Stomach (tissue), 9 donors: ENCODE data around the gene CHD9. TPM values are rescaled to one million over a fixed set of nuclear protein-coding genes. Genes with fewer than 3 reads are reported as not detected.
"Not testable (repeated sequence)": the region's sequence is repeated elsewhere in the genome, so short reads cannot be mapped to it uniquely, and the experiment has no call there.

Experiments
- DNase-seq, 2 donors: peaks; one replicate each; pipeline versions ENCODE4 v3.0.0 to v3.0.0-alpha.2; 2013 to 2019
- H3K27ac ChIP-seq, 5 donors: fragments of 200-600 bp in 4 of 5; sonication (generic) in 4 of 5; one replicate each; pipeline ENCODE4 v1.5.1; 2013 to 2019; ENCODE audit warnings: mild to moderate bottlenecking in 1 of 5, moderate library complexity in 1 of 5
- H3K27me3 ChIP-seq, 3 donors: fragments of 200-600 bp; sonication (generic); one replicate each; pipeline ENCODE4 v1.5.1; 2017 to 2019; ENCODE audit warnings: mixed run types in 1 of 3
- H3K36me3 ChIP-seq, 4 donors: fragments of 200-600 bp; sonication (generic); 1 replicate in 3 of 4; 2 replicates in 1 of 4; pipeline ENCODE4 v1.5.1; 2016 to 2019
- H3K4me1 ChIP-seq, 4 donors: fragments of 200-600 bp; sonication (generic); one replicate each; pipeline ENCODE4 v1.5.1; 2016 to 2019
- H3K4me3 ChIP-seq, 4 donors: fragments of 200-600 bp; sonication (generic) in 3 of 4; one replicate each; pipeline ENCODE4 v1.5.1; 2016 to 2019; ENCODE audit warnings: mild to moderate bottlenecking in 1 of 4
- H3K9me3 ChIP-seq, 4 donors: fragments of 200-600 bp; sonication (generic); one replicate each; pipeline ENCODE4 v1.5.1; 2016 to 2019
- EP300 ChIP-seq: sonication (generic); formaldehyde crosslinking; IDR thresholded peaks from one replicate; pipeline ENCODE4 v1.6.1; 2017; ENCODE audit warnings: antibody characterized with exemption
- POLR2A ChIP-seq, 4 donors: fragments of 450-650 bp; IDR thresholded peaks; one replicate each; pipeline ENCODE4 v1.6.1; 2016; ENCODE audit warnings: antibody characterized with exemption in 4 of 4, control low read depth in 2 of 4, mild to moderate bottlenecking in 1 of 4, moderate library complexity in 1 of 4
- POLR2AphosphoS5 ChIP-seq, 3 donors: sonication (generic); formaldehyde crosslinking; IDR thresholded peaks; one replicate each; pipeline ENCODE4 v1.6.1; 2016; ENCODE audit warnings: antibody characterized with exemption in 3 of 3
- WGBS, 5 donors: extraction: QIAGEN DNeasy Blood & Tissue Kit in 3 of 5; methylation state at CpG; one replicate each; pipeline versions ENCODE4 v1.1.5 to v1.1.7; 2013 to 2018; 5-methylcytosine and 5-hydroxymethylcytosine counted together
- intact Hi-C: fragments of 100-400 bp; cut with DNase I; formaldehyde crosslinking; loops from one replicate; pipeline ENCODE4 v1.15.1; 2023; ENCODE audit warnings: low total_unique reads
- polyA plus RNA-seq, 3 donors: library from polyadenylated mRNA; stranded (reverse); fragments of 200-250 nt; gene quantifications; one replicate each; pipeline ENCODE4 v1.2.3, GENCODE V29; 2013
- total RNA-seq, 5 donors: library from RNA; depleted of rRNA; stranded (reverse); fragments of >200 nt; gene quantifications; one replicate each; pipeline versions ENCODE4 v1.1.0 to v1.2.3, GENCODE V29; 2014 to 2016
- TF ChIP-seq, protein P1 (sequence below), 7 experiments: fragments of 450-650 bp in 4 of 7; fragments of 200-600 bp in 3 of 7; sonication (generic) in 3 of 7; IDR thresholded peaks; one replicate each; pipeline ENCODE4 v1.5.1; 2016 to 2019; ENCODE audit warnings: antibody characterized with exemption in 7 of 7, control low read depth in 2 of 7, mild to moderate bottlenecking in 1 of 7
- donor health status: healthy with polysubstance abuse.
- donor health status: Bipolar disorder and iron deficiency.
- donor health status: healthy.

The CHD9 gene
- total and polyA plus RNA-seq, 8 donors, result 8.1 to 224 (median 29.4) TPM

DNA sequence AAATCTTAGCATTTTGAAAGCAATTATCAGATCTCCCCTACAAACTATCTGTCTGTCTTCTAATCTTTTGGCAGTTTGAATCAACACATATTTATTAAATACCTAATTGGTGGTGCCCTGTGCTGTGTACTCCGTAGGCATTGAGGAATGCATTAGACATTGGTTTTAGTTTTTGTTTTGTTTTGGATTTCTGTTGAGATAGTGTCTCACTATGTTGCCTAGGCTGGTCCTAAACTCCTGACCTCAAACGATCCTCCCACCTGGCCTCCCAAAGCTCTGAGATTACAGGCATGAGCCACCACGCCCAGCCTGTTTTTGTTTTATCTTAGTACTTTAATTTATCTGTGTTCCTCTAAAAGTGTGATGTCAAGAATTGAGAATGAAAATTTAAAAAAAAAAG lies 254.7 kb downstream of the CHD9 start:
- WGBS, 5 donors, result 72 to 86% (median 76%) methylated on average over 3 of the region's 3 CpGs
- Histone ChIP-seq H3K4me1 (no peaks in the 10 kb centered on the region), H3K27me3 (no peaks in the 10 kb centered on the region), H3K9me3 (no peaks in the 10 kb centered on the region), H3K27ac (no peak overlapping the region), H3K36me3 (peaks cover 40 to 100% (median 96%) of the 10 kb centered on the region in 4 donors), H3K4me3 (no peak overlapping the region)
- TF ChIP-seq, protein P1, sequence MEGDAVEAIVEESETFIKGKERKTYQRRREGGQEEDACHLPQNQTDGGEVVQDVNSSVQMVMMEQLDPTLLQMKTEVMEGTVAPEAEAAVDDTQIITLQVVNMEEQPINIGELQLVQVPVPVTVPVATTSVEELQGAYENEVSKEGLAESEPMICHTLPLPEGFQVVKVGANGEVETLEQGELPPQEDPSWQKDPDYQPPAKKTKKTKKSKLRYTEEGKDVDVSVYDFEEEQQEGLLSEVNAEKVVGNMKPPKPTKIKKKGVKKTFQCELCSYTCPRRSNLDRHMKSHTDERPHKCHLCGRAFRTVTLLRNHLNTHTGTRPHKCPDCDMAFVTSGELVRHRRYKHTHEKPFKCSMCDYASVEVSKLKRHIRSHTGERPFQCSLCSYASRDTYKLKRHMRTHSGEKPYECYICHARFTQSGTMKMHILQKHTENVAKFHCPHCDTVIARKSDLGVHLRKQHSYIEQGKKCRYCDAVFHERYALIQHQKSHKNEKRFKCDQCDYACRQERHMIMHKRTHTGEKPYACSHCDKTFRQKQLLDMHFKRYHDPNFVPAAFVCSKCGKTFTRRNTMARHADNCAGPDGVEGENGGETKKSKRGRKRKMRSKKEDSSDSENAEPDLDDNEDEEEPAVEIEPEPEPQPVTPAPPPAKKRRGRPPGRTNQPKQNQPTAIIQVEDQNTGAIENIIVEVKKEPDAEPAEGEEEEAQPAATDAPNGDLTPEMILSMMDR (IDR thresholded peaks at IDR 0.05), result no peak
- TF ChIP-seq POLR2AphosphoS5 (IDR thresholded peaks at IDR 0.05), result no peak
- TF ChIP-seq POLR2A (IDR thresholded peaks at IDR 0.05), result no peak
- no peak for TF ChIP-seq EP300
- intact Hi-C loops, result no loop called here
- DNase-seq, result no peak

DNA sequence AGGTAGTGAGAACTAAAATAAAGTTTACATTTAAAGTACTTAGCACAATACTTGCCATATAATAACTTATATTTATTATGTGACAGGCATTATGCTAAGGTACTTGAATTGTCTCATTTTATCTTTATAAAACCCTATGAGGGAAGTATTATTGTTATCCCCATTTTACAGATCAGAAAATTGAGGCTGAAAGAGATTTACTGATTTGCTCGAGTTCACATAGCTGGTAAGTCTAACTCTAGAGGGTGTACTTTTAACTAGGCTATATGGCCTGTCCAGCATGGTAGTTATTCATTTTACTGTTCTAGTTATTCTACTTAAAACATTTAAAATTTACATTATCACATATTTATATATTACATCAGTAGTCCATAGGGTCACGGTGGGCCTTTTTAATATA lies 266.2 kb downstream of the CHD9 start:
- Histone ChIP-seq H3K4me3 (no peak overlapping the region), H3K9me3 (no peaks in the 10 kb centered on the region), H3K27me3 (no peaks in the 10 kb centered on the region), H3K4me1 (no peaks in the 10 kb centered on the region), H3K27ac (no peak overlapping the region), H3K36me3 (peaks cover 52 to 99% (median 98%) of the 10 kb centered on the region in 4 donors)
- 94 to 99% (median 97%) methylated on average over 2 of the region's 2 CpGs for WGBS, 5 donors
- TF ChIP-seq POLR2A (IDR thresholded peaks at IDR 0.05), result no peak
- no peak for TF ChIP-seq EP300
- TF ChIP-seq POLR2AphosphoS5 (IDR thresholded peaks at IDR 0.05), result no peak
- TF ChIP-seq, protein P1 (IDR thresholded peaks at IDR 0.05), result no peak
- intact Hi-C loops, result no loop called here
- DNase-seq, result no peak

DNA sequence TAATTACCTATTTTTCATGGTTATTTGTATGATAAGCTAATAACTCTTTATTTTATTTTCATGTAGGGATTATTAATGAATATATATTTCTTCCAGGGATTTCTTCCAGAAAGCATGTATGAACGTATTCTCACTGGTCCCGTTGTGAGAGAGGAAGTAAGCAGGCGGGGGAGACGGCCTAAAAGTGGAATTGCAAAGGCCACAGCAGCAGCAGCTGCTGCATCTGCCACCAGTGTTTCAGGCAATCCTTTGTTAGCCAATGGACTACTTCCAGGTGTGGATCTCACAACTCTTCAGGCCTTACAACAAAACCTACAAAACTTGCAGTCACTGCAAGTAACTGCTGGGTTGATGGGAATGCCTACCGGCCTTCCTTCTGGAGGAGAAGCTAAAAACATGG lies 269.1 kb downstream of the CHD9 start:
- no peak overlapping the region for H3K4me3 ChIP-seq
- H3K27ac ChIP-seq, result no peak overlapping the region
- no peaks in the 10 kb centered on the region for H3K9me3 ChIP-seq
- no peaks in the 10 kb centered on the region for H3K4me1 ChIP-seq
- H3K27me3 ChIP-seq, result no peaks in the 10 kb centered on the region
- 85 to 92% (median 89%) methylated on average over 5 of the region's 5 CpGs for WGBS, 5 donors
- peaks cover 29 to 81% (median 75%) of the 10 kb centered on the region in 4 donors for H3K36me3 ChIP-seq
- TF ChIP-seq POLR2AphosphoS5 (IDR thresholded peaks at IDR 0.05) (no peak), POLR2A (IDR thresholded peaks at IDR 0.05) (no peak), EP300 (no peak)
- TF ChIP-seq, protein P1 (IDR thresholded peaks at IDR 0.05), result no peak
- intact Hi-C loops, result no loop called here
- no peak for DNase-seq

DNA sequence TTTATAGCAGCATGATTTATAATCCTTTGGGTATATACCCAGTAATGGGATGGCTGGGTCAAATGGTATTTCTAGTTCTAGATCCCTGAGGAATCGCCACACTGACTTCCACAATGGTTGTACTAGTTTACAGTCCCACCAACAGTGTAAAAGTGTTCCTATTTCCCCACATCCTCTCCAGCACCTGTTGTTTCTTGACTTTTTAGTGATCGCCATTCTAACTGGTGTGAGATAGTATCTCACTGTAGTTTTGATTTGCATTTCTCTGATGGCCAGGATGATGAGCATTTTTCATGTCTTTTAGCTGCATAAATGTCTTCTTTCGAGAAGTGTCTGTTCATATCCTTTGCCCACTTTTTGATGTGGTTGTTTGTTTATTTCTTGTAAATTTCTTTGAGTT lies 276.2 kb downstream of the CHD9 start:
- 94 to 100% (median 96%) methylated on average over 2 to 3 of the region's 3 CpGs for WGBS, 5 donors
- H3K27me3 ChIP-seq, DNase-seq, H3K9me3 ChIP-seq, intact Hi-C loops, H3K4me3 ChIP-seq, H3K4me1 ChIP-seq, H3K27ac ChIP-seq: not testable (repeated sequence)
- peaks cover 0 to 12% (median 7%) of the 10 kb centered on the region in 4 donors for H3K36me3 ChIP-seq

DNA sequence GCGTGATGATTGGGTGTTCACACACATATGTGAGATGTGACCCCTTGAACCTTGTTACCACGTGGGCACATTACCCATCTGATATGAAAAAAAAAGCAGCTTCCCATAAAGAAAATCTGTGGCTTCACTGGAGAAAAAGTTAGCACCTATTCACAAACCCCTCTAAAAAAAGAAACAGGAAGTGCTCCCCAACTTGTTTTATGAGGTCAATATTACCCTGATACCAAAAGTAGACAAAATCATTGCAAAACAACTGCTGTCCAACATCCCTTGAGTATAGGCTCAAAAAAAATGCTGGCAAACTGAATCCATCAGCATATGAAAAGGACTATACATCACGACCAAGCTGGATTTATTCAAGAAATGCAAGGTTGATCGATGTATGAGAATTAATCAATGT lies 279.8 kb downstream of the CHD9 start:
- peaks cover 0 to 7% (median 2%) of the 10 kb centered on the region in 4 donors for H3K9me3 ChIP-seq
- intact Hi-C loops, result no loop called here
- no peak overlapping the region for H3K4me3 ChIP-seq
- no peaks in the 10 kb centered on the region for H3K36me3 ChIP-seq
- no peaks in the 10 kb centered on the region for H3K27me3 ChIP-seq
- no peaks in the 10 kb centered on the region for H3K4me1 ChIP-seq
- 59 to 77% (median 65%) methylated on average over 4 of the region's 4 CpGs for WGBS, 5 donors
- no peak overlapping the region for H3K27ac ChIP-seq
- no peak for DNase-seq
- TF ChIP-seq POLR2AphosphoS5 (IDR thresholded peaks at IDR 0.05) (no peak), POLR2A (IDR thresholded peaks at IDR 0.05) (no peak), EP300 (no peak)
- TF ChIP-seq, protein P1 (IDR thresholded peaks at IDR 0.05), result no peak
